Measurements from ENCODE around the gene MPZL2.

DNA sequence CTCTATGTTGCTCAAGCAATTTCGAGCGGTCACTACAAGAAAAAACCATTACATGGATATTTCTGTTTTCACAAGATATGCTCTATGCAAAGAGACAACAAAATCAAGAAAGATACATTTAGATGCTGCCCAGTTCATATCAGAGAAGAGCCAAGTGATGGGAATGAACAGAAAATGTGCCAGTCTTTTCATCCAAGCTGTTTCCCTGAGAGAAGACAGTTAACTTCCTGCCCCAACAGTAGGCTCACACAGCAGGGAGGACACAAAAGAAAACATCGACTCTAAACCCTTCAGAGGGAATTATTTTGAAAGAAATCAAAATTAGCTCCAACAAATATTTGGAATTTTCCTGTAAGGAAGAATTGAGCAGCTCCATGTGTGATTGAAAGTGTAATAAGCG, 50.9 kb downstream of the MPZL2 start:
- TF ChIP-seq, protein P1, sequence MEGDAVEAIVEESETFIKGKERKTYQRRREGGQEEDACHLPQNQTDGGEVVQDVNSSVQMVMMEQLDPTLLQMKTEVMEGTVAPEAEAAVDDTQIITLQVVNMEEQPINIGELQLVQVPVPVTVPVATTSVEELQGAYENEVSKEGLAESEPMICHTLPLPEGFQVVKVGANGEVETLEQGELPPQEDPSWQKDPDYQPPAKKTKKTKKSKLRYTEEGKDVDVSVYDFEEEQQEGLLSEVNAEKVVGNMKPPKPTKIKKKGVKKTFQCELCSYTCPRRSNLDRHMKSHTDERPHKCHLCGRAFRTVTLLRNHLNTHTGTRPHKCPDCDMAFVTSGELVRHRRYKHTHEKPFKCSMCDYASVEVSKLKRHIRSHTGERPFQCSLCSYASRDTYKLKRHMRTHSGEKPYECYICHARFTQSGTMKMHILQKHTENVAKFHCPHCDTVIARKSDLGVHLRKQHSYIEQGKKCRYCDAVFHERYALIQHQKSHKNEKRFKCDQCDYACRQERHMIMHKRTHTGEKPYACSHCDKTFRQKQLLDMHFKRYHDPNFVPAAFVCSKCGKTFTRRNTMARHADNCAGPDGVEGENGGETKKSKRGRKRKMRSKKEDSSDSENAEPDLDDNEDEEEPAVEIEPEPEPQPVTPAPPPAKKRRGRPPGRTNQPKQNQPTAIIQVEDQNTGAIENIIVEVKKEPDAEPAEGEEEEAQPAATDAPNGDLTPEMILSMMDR (IDR thresholded peaks at IDR 0.05): no peak
- no peak for TF ChIP-seq CREB1 (CRISPR knock-in tag; IDR thresholded peaks at IDR 0.05)
- TF ChIP-seq FOXJ3 (CRISPR knock-in tag; IDR thresholded peaks at IDR 0.05; ENCODE audit: borderline replicate concordance): no peak
- no peak for TF ChIP-seq NFYB (CRISPR knock-in tag; conservative IDR thresholded peaks at IDR 0.05; ENCODE audit: low read depth)
- TF ChIP-seq ZBTB43 (CRISPR knock-in tag; IDR thresholded peaks at IDR 0.05): no peak
- TF ChIP-seq AR (CRISPR knock-in tag; IDR thresholded peaks at IDR 0.05): no peak
- TF ChIP-seq NR3C1 (CRISPR knock-in tag; conservative IDR thresholded peaks at IDR 0.05; ENCODE audit: low read depth): no peak
- TF ChIP-seq, protein P2, sequence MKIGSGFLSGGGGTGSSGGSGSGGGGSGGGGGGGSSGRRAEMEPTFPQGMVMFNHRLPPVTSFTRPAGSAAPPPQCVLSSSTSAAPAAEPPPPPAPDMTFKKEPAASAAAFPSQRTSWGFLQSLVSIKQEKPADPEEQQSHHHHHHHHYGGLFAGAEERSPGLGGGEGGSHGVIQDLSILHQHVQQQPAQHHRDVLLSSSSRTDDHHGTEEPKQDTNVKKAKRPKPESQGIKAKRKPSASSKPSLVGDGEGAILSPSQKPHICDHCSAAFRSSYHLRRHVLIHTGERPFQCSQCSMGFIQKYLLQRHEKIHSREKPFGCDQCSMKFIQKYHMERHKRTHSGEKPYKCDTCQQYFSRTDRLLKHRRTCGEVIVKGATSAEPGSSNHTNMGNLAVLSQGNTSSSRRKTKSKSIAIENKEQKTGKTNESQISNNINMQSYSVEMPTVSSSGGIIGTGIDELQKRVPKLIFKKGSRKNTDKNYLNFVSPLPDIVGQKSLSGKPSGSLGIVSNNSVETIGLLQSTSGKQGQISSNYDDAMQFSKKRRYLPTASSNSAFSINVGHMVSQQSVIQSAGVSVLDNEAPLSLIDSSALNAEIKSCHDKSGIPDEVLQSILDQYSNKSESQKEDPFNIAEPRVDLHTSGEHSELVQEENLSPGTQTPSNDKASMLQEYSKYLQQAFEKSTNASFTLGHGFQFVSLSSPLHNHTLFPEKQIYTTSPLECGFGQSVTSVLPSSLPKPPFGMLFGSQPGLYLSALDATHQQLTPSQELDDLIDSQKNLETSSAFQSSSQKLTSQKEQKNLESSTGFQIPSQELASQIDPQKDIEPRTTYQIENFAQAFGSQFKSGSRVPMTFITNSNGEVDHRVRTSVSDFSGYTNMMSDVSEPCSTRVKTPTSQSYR (CRISPR knock-in tag; IDR thresholded peaks at IDR 0.05): no peak
- no peak for TF ChIP-seq ATF6 (CRISPR knock-in tag; IDR thresholded peaks at IDR 0.05)
- TF ChIP-seq TEAD1 (CRISPR knock-in tag; IDR thresholded peaks at IDR 0.05): no peak
- TF ChIP-seq, protein P3, sequence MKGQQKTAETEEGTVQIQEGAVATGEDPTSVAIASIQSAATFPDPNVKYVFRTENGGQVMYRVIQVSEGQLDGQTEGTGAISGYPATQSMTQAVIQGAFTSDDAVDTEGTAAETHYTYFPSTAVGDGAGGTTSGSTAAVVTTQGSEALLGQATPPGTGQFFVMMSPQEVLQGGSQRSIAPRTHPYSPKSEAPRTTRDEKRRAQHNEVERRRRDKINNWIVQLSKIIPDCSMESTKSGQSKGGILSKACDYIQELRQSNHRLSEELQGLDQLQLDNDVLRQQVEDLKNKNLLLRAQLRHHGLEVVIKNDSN (CRISPR knock-in tag; IDR thresholded peaks at IDR 0.05): no peak
- TF ChIP-seq RELA (CRISPR knock-in tag; IDR thresholded peaks at IDR 0.05; ENCODE audit: borderline replicate concordance): no peak
- TF ChIP-seq, protein P4, sequence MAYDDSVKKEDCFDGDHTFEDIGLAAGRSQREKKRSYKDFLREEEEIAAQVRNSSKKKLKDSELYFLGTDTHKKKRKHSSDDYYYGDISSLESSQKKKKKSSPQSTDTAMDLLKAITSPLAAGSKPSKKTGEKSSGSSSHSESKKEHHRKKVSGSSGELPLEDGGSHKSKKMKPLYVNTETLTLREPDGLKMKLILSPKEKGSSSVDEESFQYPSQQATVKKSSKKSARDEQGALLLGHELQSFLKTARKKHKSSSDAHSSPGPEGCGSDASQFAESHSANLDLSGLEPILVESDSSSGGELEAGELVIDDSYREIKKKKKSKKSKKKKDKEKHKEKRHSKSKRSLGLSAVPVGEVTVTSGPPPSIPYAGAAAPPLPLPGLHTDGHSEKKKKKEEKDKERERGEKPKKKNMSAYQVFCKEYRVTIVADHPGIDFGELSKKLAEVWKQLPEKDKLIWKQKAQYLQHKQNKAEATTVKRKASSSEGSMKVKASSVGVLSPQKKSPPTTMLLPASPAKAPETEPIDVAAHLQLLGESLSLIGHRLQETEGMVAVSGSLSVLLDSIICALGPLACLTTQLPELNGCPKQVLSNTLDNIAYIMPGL (CRISPR knock-in tag; IDR thresholded peaks at IDR 0.05): no peak

Measured in WTC11 (cell line).